ENCODE results near the gene ELK1.

The ELK1 gene

DNA sequence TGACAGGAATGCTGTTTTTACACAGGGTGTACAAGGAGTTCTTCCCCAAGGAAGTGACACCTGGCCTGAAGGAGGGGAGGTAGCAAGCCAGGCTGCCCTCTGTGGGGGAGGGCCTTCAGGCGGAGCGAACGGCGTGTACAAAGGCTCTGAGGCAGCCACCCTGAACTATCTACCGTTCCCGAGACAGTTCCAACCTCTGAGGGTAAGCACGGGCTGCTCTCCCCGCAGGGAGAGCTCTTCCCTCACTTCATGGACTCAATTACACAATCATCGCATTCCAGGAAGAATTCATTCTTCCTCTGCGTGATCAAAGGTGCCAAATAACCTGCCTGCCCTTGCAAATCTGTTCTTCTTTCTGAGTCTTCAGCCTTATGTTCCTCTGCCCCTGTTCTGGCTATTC, 4.8 kb downstream of the ELK1 start:
- no peak for DNase-seq (ENCODE audit: low spot score)

DNA sequence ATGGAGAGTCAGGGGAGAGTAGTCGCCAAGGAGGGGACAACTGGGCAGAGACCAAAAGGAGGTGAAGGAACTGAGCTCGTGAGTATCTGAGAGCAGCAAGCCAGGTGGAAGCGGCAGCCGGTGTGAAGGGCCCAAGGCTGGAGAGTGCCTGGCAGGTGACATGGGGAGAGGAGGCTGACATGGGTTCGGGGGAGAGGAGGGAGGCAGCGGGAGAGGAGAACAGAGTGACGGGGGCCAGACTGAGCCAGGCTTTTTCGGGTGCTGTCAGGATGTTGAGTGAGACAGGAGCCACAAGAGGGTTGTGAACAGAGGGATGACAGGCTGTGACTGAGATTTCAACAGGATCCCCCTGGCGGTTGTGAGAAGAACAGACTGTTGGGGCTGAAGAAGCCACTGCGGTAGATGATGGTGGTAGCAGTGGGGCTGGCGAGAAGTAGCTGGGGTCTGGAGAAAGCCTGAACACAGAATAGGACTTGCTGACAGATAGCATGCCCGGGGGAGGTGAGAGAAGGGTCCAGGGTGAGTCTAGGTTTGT, 5.7 kb downstream of the ELK1 start:
- DNase-seq (ENCODE audit: low spot score) = no peak

DNA sequence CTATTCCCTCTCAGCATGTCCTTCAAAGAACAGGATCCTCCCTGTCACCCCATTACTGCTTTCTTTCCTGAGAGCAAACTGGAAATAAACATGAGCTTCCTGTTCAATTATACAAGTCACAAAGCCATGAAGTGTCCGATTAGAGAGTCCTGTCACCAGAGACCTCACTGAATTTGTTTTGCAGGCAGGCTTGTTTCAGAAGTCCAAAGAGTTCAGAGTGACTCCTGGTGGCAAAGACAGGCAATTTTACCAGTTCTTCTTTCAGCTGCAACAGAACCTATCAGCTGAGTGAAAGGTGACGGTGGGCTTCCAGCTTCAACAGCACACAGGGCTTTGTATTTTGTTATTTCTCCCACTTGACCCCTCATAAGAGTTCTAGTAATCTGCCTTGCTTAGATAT, 6.4 kb downstream of the ELK1 start:
- peak; percentile 29 for DNase-seq (ENCODE audit: low spot score)

DNA sequence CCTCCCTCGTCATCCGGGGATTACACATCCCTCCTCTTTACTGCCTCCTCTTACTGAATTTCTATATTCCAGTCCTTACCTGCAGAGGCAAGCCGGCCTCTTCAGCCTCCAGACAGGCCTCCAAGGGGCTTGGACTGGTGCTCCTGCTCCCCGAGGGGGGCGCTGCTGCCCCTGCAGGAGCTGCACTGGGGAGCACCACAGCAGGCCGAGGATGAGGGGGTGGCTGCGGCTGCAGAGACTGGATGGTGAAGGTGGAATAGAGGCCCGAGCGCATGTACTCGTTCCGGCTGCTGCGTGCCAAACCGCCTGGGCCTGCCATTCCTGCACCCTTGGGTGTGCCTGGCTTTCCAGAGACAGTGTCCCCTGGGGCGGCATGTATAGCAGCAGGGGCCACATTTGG, 11.5 kb downstream of the ELK1 start:
- no peak for DNase-seq (ENCODE audit: low spot score)

DNA sequence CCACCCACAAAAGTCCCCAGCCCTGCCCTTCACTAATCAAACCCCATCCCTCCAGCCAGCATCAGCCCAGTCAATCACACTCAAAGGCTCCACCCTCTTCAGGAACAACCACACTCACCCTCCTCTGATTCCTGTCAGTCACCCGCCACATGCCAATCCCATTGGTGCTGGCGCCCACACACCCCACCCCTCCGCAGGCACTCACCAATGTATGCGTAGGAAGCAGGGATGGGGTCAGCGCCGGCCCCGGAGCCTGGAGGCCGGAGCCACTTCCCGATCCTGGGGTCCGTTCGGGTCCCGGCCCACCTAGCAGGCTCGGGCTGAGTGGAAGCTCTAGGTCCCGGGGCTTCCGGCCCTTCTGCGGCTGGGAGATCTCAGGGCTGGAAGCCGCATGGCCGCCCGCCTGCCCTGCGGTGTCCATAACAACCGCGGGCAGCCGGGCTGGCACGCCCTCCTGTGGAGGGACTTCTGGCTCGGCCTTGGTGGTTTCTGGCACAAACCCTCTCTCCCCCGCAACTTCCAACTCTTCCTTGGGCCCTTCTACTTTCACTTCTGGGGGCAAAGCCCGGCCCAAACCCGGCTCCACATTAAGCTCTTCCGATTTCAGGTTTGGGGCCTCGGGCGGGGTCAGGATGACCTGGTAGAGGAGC, 12.7 kb downstream of the ELK1 start:
- peak; percentile 37 for DNase-seq (ENCODE audit: low spot score)

DNA sequence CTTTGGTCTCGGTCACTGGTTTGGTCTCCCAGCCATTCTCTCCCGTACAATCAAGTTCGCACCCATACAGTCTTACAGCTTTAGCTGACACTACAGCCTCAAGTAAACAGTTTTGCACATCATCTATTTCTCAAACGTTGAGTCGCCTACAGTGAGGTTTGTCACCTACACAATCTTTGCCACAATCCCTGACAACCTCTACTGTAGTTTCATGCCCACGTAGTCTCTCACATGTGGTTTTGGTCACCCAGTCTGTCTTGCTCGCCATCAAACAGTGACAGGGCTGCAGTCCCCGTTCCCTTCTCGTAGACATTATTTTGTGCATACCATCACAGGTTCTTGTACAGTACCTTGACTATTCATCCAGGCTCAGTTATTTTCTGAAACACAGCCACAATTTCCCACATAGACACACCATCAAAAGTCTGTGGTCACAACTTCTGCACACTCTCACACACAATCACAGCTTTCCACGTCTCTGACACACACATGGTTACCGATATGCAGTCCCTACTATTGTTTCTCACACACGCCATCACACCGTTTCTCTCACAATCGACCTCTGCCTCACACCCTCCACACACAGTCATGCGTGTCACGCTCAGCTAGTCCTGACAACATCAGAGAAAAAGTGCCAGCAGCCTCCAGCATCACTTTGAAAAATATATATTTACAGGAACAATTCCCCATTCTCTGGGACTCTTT, 15.3 kb downstream of the ELK1 start:
- no peak for DNase-seq (ENCODE audit: low spot score)

DNA sequence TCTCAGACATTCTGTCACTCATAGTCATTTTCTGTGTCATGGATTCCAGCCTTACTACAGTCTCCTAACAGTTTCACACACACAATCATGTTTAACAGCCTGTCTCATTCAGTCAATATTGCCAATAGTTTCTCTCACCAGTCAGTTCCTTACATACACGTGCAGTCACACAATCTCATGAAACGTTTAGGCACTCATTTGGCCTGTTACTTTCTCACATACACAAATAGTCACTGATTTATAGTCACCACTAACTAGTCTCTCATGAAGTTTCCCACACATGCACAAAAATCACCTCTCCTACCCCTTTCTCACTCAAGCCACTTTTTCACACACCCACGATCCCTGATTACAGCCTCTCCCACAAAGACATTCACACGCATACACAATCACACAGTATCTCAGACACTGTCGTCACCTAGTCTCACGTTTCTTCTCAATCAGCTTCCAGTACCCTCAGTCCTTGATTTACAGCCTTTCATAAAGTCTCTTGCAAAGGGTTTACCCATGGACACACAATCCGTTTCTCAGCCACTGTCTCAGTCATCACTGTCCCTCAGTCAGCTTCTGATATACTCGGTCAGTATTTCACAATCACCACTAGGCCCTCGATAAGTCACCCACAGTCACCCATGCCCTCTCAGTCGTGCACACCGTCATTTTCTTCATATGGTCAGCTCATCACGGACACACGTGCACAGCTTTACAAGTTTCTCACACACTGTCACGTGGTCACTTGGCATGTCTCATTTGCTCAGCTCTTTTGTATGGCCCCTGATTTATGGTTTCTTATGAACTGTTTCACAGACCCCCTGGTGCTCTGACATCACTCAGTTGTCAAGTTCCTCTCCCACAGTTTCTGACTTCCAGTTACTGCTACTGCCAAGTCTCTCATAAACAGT, 16.4 kb downstream of the ELK1 start:
- no peak for DNase-seq (ENCODE audit: low spot score)

DNA sequence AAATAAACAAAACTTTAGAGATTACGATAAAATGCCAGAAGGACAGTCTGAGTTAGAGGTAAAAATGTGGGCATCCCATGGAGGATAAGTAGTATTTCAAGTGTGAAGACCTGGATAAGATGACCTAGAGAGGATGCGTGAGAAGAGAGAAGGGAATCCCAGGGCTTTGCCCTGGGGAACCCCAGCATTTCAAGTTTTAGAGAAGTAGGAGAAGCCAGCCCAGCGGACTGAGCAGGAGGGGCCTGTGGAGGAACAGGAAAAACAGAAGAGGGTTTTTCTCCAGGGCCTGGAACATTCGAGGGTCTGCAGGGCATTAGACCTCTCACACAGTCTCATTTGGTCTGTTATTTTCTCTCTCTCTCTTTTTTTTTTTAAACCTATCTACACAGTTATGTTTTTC, 17.7 kb downstream of the ELK1 start:
- DNase-seq (ENCODE audit: low spot score) = no peak

DNA sequence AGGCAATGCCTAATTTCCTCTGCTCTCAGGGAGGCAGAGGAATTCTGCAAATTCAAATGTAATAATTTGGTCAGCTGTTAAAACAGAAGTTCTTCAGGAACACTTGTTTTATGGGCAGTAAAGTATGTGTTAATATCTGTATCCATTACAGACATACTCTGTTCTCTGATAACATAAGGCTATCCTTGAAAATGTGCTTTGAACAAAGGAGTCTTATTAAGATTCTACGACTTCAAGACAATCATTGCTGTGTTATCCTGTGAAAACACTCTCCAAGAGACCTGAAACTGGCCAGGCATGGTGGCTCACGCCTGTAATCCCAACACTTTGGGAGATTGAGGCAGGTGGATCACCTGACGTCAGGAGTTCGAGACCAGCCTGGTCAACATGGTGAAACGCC, 18.7 kb downstream of the ELK1 start:
- no peak for DNase-seq (ENCODE audit: low spot score)

DNA sequence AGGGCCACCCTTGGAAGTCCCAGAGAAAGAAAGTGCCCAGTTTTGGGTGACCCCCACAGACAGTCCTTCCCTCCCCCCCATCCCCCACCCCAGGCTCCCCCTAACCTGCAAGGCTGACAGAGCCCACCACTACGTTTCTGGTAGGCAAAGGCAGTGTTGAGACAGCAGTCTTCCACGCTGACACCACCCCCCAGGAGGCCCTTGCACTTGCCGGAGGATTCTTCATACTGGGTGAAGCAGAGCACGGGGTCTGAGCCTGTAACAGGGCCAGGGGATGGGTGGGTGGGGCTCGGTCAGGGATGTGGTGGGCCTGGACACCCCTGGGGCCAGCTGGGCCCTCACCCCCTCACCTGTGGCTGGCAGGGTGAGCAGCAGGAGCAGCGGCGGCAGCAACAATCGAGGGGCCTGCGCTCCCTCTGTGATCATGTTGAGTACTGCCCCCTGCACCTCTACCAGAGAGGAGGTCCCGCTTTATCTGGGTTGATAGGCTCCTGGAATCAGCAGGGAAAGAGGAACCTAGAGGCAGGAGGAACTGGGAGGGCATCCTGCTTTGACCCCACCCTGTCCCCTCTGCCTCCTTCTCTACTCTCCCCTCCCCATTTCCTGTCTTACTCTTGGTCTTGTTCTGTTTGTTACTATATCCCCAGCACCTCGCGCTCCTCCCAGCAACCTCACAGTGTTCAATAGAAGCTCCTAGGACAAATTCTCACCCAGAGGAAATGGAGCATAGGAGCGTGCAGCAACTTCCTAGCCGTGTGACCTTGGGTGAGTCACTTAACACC, 20.8 kb downstream of the ELK1 start, which contains the start of gene CFP:
Gene CFP (minus strand): TSS at position 512 of the 782 bp plus-strand sequence. CDS start 86 bp downstream, at position 426.
- DNase-seq (ENCODE audit: low spot score) = no peak

DNA sequence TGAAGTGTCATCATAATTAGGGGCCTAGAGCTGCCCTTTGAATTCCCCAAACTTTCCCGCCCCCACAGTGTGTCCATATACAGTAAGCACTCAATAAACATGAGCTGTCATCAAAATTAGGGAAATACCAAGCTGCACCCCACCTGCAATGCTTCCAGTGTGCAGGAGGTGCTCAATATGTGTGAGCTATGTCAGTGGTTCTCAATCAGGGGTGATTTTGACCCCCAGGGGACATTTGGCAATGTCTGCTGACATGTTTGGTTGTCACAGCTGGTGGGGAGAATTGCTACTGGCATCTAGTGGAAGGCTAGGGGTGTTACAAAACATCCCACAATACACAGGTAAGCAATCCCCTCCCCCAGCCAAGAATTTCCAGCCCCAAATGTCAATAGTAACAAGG, 21.4 kb downstream of the ELK1 start:
- DNase-seq (ENCODE audit: low spot score) = no peak

DNA sequence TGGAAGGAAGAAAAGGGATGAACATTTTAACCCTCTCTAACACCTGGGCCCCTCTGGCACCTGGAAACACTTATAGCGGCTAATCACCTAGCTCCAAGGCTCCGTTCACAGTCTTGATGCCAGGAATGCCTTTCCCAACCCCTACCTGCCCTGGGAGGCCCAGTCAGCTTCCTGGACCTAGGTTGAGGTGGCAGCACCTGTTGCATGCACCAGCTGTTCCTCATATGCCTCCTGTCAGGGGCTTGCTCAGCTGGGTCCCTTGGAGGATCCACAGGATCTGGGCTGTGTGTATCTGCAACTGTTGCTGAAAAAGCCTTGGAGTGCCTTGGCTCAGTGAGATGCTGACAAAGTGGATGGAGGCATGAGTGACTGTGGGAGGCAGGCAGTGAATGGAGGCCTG, 25.0 kb downstream of the ELK1 start:
- DNase-seq (ENCODE audit: low spot score) = no peak

DNA sequence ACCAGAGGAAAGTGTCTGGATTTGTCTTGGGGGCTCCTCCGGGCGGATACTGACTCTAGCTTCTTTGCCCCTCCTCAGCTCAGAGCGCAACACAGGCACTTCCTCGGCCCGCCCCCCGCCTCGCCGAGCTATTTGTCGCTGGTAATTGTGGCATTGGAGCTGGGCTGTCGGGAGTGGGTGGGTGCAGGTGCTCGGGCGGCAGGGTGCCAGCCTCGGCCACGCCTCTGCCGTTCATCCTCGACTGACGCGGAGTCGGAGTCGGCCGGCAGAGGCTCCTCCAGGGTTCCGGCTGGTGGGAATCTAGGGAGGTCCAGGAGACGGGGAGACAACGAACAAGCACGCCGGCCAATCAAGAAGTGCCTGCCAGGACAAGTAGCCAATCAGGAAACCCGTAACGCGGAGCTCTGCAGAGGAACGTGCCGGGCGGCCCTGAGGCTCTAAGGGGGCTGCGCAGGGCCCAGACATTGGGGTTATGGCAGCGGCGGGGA, 26.8 kb downstream of the ELK1 start:
- peak; percentile 24 for DNase-seq (ENCODE audit: low spot score)

DNA sequence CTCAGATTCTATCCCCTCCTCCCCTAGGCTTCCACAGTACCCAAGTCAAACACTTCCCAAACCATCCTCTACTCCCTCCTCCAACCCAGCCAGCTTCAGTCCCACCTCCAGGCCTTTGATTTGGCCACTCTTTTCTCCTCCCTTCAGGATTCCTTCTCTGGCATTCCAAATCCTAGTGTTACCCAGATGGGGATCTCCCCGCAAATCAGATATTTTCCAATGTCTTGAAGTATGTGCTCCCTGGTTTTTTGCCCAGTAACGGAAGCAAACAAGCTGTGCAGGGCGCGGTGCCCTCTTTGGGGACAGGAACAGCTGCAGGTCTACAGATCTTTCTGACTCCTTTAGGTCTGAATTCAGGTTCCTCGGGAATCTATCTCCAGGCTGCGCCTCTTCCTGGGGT, 28.5 kb downstream of the ELK1 start:
- DNase-seq (ENCODE audit: low spot score) = no peak

DNA sequence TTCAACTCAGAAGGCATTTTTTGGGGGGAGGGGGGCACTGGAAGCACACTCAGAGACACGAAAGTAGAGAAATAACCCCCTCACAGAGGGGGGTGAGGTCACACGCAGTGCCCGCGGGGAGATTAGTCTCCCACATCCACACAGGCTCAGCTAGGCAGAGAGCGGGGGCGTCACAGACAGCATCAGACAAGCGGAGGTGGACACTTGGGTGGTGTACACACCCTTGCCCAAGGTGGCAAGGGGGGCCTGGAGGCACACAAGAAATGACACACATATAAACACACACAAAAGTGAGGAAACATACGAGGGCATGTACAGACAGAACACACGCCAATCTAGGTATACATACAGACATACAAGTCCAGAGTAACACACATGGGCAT, 30.1 kb downstream of the ELK1 start:
- DNase-seq (ENCODE audit: low spot score) = no peak

DNA sequence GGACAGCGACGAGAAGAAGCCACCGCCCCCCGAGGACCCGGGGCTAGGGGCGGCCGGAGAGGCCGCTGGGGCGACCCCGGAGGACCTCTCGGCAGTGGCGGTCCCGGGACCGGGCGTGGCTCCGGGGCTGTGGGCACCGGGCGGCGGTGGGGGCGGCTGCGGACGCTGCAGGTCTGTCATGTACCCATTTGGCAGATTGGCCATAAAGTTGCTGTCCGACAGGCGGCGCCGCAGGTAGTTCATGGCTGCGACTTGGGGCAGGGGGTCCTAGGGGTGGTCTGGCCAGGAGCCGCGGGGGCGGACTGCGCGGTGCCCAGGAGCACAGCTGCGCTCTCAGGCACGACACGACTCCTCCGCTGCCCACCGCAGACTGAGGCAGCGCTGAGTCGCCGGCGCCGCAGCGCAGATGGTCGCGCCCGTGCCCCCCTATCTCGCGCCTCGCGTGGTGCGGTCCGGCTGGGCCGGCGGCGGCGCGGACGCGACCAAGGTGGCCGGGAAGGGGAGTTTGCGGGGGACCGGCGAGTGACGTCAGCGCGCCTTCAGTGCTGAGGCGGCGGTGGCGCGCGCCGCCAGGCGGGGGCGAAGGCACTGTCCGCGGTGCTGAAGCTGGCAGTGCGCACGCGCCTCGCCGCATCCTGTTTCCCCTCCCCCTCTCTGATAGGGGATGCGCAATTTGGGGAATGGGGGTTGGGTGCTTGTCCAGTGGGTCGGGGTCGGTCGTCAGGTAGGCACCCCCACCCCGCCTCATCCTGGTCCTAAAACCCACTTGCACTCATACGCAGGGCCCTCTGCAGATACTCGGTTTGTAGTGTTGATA, 30.7 kb downstream of the ELK1 start, which contains the start of gene SYN1:
Gene SYN1 (minus strand): TSS at position 372 of the 817 bp plus-strand sequence. CDS start 129 bp downstream, at position 243.
- DNase-seq (ENCODE audit: low spot score) = peak; percentile 46

DNA sequence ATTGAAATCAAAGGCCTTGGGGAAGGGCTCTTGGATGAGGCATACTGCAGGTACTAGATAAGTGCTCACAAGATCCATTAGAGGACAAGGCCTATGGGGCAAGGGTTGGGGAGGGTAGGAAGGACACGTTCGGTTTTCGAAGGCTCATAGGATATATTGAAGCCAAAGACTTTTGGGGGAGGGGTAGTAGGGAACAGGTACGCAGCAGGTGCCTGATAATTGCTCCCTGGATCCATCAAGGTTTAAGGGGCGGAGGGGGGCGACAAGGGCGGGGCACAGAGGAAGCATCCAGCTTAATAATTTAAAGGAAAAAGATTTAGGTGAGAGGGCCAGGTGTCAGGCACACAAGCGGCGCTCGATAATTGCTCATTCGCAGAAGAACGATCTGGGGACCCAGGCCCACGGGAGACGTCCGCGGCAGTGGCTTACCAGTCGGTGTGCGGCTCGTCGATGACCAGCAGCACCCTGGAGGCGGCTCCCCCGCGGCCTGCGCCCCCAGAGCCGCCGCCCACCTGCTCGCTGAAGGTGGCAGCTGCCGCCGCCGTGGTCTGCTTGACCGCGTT, 31.4 kb downstream of the ELK1 start:
- no peak for DNase-seq (ENCODE audit: low spot score)

DNA sequence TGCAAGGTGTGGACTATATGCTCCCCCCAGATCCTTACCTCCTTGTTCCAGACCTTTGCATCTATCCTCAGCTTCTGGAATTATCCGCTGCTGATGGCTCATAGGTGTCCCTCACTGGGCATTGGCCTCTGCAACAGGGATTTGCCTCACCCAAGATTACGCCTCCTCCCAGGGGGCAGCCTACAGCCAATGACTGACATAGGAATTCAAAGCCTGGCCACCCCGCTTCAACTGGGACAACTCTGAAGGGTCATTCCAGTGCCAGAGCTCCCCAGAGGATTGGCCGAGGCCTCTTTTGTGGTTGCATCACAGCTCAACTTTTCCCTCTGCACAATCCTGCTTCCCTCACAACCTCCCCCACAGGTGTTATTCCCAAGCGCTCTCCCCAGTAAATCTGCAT, 35.7 kb downstream of the ELK1 start:
- no peak for DNase-seq (ENCODE audit: low spot score)

DNA sequence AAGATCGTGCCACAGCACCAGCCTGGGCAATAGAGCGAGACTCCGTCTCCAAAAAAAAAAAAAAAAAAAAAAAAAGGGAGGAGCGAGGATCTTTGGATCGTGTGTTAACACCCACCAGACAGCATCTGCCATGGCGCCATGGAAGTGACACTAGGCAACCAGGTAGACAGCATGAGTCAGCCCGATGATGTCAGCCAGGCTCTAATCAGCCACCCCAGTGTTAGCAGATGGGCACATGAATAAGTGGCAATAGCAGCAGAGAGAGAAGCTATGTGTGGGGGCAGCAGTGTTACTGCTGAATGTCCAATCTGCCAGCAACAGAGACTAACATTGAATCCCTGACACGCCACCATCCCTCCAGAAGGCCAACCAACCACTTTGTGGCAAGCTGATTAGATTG, 37.3 kb downstream of the ELK1 start:
- no peak for DNase-seq (ENCODE audit: low spot score)

DNA sequence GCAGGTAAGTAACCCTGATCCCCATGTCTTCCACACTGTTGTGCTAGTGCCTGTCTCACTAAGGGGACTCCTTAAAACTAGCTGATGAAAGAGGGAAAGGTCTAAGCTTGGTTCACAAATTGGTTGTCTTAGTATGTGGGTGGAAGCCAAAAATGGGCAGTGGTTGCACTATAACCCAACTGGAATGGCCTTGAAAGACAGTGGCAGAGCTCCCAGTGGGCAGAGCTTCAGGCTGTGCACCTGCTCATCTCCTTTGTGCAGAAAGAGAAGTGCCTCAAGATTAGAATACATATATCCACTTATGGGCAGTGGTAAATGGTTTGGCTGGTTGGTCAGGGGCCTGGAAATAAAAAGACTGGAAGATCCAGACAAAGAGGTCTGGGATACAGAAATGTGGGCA, 37.9 kb downstream of the ELK1 start:
- no peak for DNase-seq (ENCODE audit: low spot score)
